Subcutaneous adipose tissue (tissue), 4 donors: ENCODE measurements around the gene KLF7. TPM values are rescaled to one million over a fixed set of nuclear protein-coding genes. Genes with fewer than 3 reads are reported as not detected.

Experiments used
- CTCF ChIP-seq: fragments of 450-650 bp; IDR thresholded peaks from one replicate; pipeline ENCODE4 v1.5.1; 2016; ENCODE audit warnings: low read depth, mild to moderate bottlenecking, control low read depth, antibody characterized with exemption, moderate library complexity
- total RNA-seq, 4 donors: library from RNA; depleted of rRNA; stranded (reverse); fragments of >200 nt; gene quantifications; one replicate each; pipeline ENCODE4 v1.1.0, GENCODE V29; 2016

Gene KLF7
- total RNA-seq, 4 donors from 2014 or later = 25.7 to 34.1 (median 28.7) TPM

DNA sequence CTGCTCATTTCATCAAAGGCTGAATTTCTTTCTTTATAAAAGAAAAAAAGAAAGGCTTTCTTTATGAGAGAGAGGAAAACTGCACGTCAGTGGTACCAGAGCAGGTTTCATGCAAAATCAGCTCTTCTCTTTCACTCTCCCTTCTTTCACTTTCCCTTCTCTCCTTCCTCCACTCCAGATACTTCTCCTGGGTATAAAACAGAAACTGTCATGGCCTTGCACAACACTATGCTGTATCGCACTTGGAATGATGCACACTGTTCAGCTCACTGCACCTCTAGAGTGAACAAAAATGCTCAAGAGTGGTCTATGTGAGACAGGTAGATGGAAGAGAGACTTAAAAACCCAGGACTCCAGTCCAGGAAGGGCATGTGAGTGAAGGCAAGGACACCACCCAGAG, 73.8 kb downstream of the KLF7 start:
- TF ChIP-seq CTCF = no peak

DNA sequence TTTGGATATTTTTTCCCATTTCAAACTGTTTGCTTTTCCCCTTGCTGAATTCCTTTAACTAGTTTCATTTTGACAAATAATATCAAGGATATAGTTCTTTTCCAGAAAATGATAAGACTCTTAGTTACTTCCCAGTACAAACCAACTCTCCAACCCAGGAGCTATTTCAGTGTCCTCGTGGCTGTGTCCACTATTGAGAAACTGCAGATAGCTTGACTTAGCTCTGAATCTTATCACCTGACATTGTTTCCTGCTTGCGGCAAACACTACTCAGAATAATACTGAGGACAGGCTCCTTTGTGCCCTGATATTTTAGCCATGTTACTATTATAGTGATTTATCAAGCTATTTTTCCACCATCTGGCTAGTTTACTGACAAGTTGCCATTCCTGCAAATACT, 74.6 kb downstream of the KLF7 start:
- no peak for TF ChIP-seq CTCF

DNA sequence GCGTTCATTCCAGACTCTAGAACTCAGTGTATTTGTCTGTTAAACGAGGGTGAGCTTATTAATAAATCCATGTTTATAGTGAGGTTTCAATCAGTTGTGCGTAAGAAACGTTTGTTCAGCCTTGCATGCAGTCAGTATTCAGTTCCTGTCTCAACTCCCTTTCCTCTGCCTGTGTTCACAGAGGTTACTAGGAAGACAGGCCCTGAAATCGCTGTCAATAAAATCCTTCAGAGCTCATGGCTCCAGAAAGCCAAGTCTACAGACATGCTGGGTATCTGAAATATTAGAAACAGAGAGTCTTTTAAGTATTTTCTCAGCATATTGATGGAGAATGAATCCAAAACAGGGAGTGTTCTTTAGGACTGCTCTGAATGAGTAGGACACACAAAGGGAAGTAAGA, 75.4 kb downstream of the KLF7 start:
- no peak for TF ChIP-seq CTCF

- TF ChIP-seq CTCF = no peak
These were observed 76.9 kb downstream of the KLF7 start for GRCh38 chr2:207088839-207089238.

GRCh38 chr2:207088276-207088675, 77.5 kb downstream of the KLF7 start:
- no peak for TF ChIP-seq CTCF

DNA sequence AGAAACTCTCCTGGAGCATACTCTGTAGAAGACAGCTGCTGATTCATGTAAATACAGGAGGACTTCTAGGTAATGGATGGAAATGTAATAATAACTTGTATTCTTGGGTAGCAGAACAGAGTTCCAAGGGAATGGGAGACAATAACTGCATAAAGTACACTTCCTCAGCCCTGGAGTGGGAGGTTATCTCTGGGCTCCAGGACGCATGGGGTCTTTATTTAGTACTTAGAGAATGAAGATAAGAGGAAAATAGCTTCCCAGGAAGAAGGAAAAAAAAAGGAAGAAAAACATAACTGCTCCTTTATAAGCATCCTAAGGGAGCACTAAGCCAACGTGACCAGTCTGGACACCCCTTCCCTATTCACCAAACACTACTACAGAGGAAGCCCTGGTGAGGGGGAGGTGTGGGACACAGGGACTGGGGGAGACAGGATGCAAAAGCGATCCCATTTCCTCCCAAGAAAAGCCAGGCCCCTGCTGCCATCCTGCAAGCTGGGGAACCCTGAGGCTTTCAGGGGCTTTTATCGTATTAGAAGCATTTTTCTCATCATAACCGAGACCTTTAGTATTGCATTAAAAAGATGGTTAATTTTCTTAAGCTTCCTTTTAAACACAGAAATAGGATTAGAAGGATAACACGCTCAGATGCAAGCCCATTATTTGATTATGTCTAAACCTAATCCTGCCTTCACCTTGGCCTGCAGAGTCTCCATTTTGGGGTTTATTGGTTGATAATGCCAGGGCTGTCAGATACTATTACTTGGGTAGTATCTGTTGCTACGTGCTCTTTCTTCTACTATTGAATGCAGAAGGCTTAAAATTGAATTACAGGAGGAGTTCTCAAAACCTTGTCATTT, 78.5 kb downstream of the KLF7 start:
- no peak for TF ChIP-seq CTCF

GRCh38 chr2:207086136-207086535, 79.6 kb downstream of the KLF7 start:
- TF ChIP-seq CTCF = no peak
